Measurements from ENCODE around the gene HOXD12. TPM values are rescaled to one million over a fixed set of nuclear protein-coding genes. Genes with fewer than 3 reads are reported as not detected.

HOXD12 gene
- total RNA-seq, 6 experiments from 2014 or later: not detected

DNA sequence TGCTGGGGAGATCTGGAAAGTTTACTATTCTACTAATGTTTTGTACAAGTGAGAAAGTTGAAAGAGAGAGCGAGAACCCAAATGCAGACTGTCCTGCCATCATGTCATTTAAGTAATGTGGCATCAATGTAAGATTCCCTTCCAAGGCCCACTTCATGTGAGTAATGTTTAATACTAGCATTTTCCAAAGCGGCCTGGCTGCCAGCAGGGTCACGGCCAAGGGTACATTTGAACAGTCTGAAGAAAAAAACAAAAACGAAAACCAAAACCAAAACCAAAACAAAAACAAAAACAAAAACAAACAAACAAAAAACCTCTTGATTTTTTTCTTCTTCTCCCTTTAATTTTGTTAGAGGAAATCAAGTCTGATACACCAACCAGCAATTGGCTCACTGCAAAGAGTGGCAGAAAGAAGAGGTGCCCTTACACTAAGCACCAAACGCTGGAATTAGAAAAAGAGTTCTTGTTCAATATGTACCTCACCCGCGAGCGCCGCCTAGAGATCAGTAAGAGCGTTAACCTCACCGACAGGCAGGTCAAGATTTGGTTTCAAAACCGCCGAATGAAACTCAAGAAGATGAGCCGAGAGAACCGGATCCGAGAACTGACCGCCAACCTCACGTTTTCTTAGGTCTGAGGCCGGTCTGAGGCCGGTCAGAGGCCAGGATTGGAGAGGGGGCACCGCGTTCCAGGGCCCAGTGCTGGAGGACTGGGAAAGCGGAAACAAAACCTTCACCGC lies 19.2 kb downstream of the HOXD12 start:
- intact Hi-C loops (cut with DNase I): no loop called here
- Histone ChIP-seq H3K36me3 (no peaks in the 10 kb centered on the region), H3K4me1 (peaks cover 0 to 8% (median 0%) of the 10 kb centered on the region in 4 donors), H3K4me3 (no peak overlapping the region), H3K27me3 (peaks cover 41 to 87% of the 10 kb centered on the region in 2 donors), H3K27ac (no peak overlapping the region), H3K9me3 (no peaks in the 10 kb centered on the region)
- no peak for DNase-seq
- no peak for ATAC-seq
- TF ChIP-seq, protein P1, sequence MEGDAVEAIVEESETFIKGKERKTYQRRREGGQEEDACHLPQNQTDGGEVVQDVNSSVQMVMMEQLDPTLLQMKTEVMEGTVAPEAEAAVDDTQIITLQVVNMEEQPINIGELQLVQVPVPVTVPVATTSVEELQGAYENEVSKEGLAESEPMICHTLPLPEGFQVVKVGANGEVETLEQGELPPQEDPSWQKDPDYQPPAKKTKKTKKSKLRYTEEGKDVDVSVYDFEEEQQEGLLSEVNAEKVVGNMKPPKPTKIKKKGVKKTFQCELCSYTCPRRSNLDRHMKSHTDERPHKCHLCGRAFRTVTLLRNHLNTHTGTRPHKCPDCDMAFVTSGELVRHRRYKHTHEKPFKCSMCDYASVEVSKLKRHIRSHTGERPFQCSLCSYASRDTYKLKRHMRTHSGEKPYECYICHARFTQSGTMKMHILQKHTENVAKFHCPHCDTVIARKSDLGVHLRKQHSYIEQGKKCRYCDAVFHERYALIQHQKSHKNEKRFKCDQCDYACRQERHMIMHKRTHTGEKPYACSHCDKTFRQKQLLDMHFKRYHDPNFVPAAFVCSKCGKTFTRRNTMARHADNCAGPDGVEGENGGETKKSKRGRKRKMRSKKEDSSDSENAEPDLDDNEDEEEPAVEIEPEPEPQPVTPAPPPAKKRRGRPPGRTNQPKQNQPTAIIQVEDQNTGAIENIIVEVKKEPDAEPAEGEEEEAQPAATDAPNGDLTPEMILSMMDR (IDR thresholded peaks at IDR 0.05): peak in 3 of 4 donors; percentile 12 to 17 (median 16)
- no peak for TF ChIP-seq POLR2A (IDR thresholded peaks at IDR 0.05)
- WGBS (ENCODE audit: insufficient coverage, low coverage, low lambda C conversion rate, missing lambda C conversion rate): 11% methylated on average over 19 of the region's 24 CpGs

DNA sequence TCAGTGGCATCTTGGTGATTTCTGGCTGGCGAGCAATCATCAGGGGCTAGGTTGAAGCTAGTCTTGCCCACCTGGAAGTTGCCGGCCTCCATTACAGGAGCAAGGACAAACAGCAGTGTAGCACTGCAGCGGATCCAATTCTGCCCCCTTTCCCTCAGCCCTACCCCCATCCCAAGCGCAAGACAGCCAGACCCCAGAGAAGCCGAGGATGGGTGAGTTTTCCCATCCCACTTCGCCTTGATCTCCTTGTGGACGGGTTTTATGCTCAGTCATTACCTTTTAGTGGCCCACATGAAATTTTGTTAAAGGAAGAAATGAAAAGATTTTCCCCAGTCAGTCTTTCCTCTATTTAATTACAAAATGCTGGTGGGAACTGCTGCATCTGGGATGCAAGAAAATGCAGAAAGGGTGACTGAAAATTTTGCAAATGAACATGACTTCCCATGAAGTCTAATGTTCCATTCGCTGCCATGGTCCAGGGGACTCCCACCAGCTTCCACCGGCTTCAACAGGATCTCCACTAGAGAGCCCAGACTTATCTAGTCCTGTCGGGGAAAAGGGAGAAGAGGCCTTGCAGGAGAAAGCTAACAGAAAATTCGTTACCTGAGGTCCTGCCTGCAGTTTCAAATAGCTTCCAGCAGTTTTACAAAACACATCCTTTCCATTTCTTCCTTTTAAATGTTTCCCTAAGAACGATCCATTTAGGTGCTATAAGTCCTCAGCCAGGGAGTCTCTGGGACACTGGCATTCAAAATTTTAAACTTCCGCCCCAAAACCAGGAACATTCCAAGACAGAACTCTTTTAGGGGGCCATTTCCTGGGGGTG lies 21.0 kb downstream of the HOXD12 start:
- DNase-seq: no peak

DNA sequence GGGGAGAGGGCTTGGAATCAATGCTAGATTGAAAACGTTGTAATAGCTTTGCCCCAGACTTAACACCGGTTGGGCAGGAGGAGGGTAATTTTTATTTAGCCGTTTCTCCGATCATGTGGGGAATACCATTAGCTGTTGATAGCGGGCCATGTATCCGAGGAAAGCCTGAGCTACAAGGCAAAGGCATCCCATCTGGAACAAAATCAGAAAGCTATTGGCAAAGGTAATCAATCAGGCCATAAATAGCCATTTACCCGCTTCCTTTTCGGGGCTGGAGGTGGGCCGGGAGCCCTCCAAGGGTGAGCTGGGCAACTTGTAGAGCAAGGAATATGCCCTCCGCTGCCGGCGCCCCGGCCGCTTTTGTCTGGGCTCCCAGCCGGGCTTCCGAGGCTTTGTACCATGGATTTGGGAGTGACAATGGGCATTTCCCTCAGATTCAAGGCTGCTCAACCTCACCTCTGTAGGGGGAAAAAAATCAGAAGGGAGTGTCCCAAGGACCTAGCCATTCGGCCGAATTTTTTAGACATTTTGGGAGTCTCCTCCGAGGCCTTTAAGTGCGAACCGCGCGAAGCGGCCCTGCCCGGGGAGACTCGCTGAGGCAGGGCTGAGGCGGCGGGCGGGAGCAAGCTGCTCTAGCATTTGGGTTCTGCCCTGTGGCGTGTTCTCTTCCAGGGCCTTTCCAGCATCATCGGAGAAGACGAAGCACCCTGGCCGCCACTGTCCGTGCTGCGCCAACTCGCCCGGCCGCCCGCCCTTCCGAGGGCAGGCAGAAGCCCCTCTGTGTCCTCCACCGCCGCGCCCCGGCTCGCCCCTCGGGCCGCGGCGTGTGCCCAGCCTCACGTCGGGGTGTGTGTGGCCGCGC lies 21.8 kb downstream of the HOXD12 start:
- Histone ChIP-seq H3K36me3 (no peaks in the 10 kb centered on the region), H3K4me3 (no peak overlapping the region), H3K27ac (no peak overlapping the region), H3K9me3 (no peaks in the 10 kb centered on the region), H3K4me1 (peaks cover 0 to 8% (median 0%) of the 10 kb centered on the region in 4 donors), H3K27me3 (peaks cover 41 to 82% of the 10 kb centered on the region in 2 donors)
- no peak for TF ChIP-seq POLR2A (IDR thresholded peaks at IDR 0.05)
- TF ChIP-seq, protein P1 (IDR thresholded peaks at IDR 0.05): no peak
- 8% methylated on average over 17 of the region's 53 CpGs for WGBS (ENCODE audit: insufficient coverage, low coverage, low lambda C conversion rate, missing lambda C conversion rate)
- no peak for ATAC-seq
- intact Hi-C loops (cut with DNase I): loop anchor here (5.0 to 10.0 kb wide), 3 partner anchors 521 to 713 kb away; no protein-coding TSS in a partner anchor
- no peak for DNase-seq

More for the DNA sequence above, 21.0 kb downstream of the HOXD12 start:
- Histone ChIP-seq H3K27me3 (peaks cover 41 to 88% of the 10 kb centered on the region in 2 donors), H3K4me3 (no peak overlapping the region), H3K27ac (no peak overlapping the region), H3K4me1 (peaks cover 0 to 8% (median 0%) of the 10 kb centered on the region in 4 donors), H3K36me3 (no peaks in the 10 kb centered on the region), H3K9me3 (no peaks in the 10 kb centered on the region)
- no peak for TF ChIP-seq POLR2A (IDR thresholded peaks at IDR 0.05)
- TF ChIP-seq, protein P1 (IDR thresholded peaks at IDR 0.05): no peak
- intact Hi-C loops (cut with DNase I): loop anchor here (5.0 to 10.0 kb wide), 3 partner anchors 522 to 714 kb away; no protein-coding TSS in a partner anchor
- WGBS (ENCODE audit: insufficient coverage, low coverage, low lambda C conversion rate, missing lambda C conversion rate): 8% methylated on average over 13 of the region's 13 CpGs
- ATAC-seq: no peak
